TTC549 (cell line): Measurements from ENCODE around the gene ZNF41.
A peak's percentile ranks its signal among the peaks of the same experiment; 100 is the strongest.
"Not testable (repeated sequence)": the region's sequence is repeated elsewhere in the genome, so short reads cannot be mapped to it uniquely, and the experiment has no call there.

ENCODE experiments used
- FAIRE-seq: peaks from 2 replicates; lab custom pipeline; 2012; peaks lifted over from hg19 to GRCh38; lab: Jason Lieb, UNC

The ZNF41 gene

GRCh38 chrX:47482512-47483305, at the start of gene ZNF41:
Gene ZNF41 (minus strand): TSS chrX:47483222. CDS start chrX:47467481, 15,741 bp downstream.
- no peak for FAIRE-seq

- no peak for FAIRE-seq
Observed at GRCh38 chrX:47530049-47530448, 47.0 kb upstream of the ZNF41 start.

GRCh38 chrX:47529548-47529947, 46.5 kb upstream of the ZNF41 start:
- FAIRE-seq, result no peak

GRCh38 chrX:47523713-47524166, 40.7 kb upstream of the ZNF41 start:
- FAIRE-seq, result no peak

- FAIRE-seq, result no peak
Observed at GRCh38 chrX:47523297-47523696, 40.3 kb upstream of the ZNF41 start.

- FAIRE-seq, result no peak
Observed at GRCh38 chrX:47518144-47518543, 35.1 kb upstream of the ZNF41 start.

GRCh38 chrX:47515941-47516665, 33.1 kb upstream of the ZNF41 start:
- FAIRE-seq, result no peak

- no peak for FAIRE-seq
Observed at GRCh38 chrX:47514533-47515235, 31.7 kb upstream of the ZNF41 start.

GRCh38 chrX:47513034-47513965, 30.3 kb upstream of the ZNF41 start:
- FAIRE-seq, result not testable (repeated sequence)

GRCh38 chrX:47512383-47512782, 29.4 kb upstream of the ZNF41 start:
- FAIRE-seq, result not testable (repeated sequence)

- no peak for FAIRE-seq
Observed at GRCh38 chrX:47507153-47507867, 24.3 kb upstream of the ZNF41 start.

- FAIRE-seq, result no peak
Observed at GRCh38 chrX:47503151-47503550, 20.1 kb upstream of the ZNF41 start.

- FAIRE-seq, result no peak
Observed at GRCh38 chrX:47502316-47503125, 19.5 kb upstream of the ZNF41 start.

- no peak for FAIRE-seq
Observed at GRCh38 chrX:47501226-47502074, 18.4 kb upstream of the ZNF41 start.

- no peak for FAIRE-seq
Observed at GRCh38 chrX:47500554-47500953, 17.5 kb upstream of the ZNF41 start.

- no peak for FAIRE-seq
Observed at GRCh38 chrX:47499293-47499692, 16.3 kb upstream of the ZNF41 start.

- no peak for FAIRE-seq
Observed at GRCh38 chrX:47498411-47498810, 15.4 kb upstream of the ZNF41 start.

- peak; percentile 7 for FAIRE-seq
Observed at GRCh38 chrX:47497271-47497888, 14.4 kb upstream of the ZNF41 start.

GRCh38 chrX:47492133-47492532, 9.1 kb upstream of the ZNF41 start:
- FAIRE-seq, result not testable (repeated sequence)
